Loucy (cell line): ENCODE data around the gene CTNNA2.

Experiments used
- H2AFZ ChIP-seq: fragments of 200-600 bp; sonication (generic); 2 replicates; pipeline ENCODE4 v1.6.0; 2016; ENCODE audit warnings: antibody characterized with exemption, mild to moderate bottlenecking, low read length, moderate library complexity
- H3F3A ChIP-seq: fragments of 200-600 bp; 2 replicates; pipeline ENCODE4 v1.6.0; 2016; ENCODE audit warnings: antibody characterized with exemption, low read depth, mild to moderate bottlenecking
- H3K27me3 ChIP-seq: fragments of 200-600 bp; sonication (generic); 2 replicates; pipeline ENCODE4 v1.6.1; 2014; ENCODE audit warnings: low read length, mild to moderate bottlenecking; ENCODE audit not compliant: insufficient read depth, poor library complexity, severe bottlenecking
- H3K36me3 ChIP-seq: fragments of 200-600 bp; sonication (generic); 2 replicates; pipeline ENCODE4 v1.6.1; 2016; ENCODE audit warnings: low read length; ENCODE audit not compliant: insufficient read depth
- H3K4me1 ChIP-seq: fragments of 200-600 bp; sonication (generic); 2 replicates; pipeline ENCODE4 v1.5.1; 2014; ENCODE audit warnings: low read length, mild to moderate bottlenecking; ENCODE audit not compliant: insufficient read depth, poor library complexity, severe bottlenecking
- H3K4me2 ChIP-seq: fragments of 200-600 bp; sonication (generic); 2 replicates; pipeline ENCODE4 v1.6.0; 2014; ENCODE audit warnings: antibody characterized with exemption, low read length, low read depth, mild to moderate bottlenecking; ENCODE audit not compliant: poor library complexity, severe bottlenecking
- H3K4me3 ChIP-seq: fragments of 200-600 bp; sonication (generic); 2 replicates; pipeline ENCODE4 v1.5.1; 2014; ENCODE audit warnings: low read length, mild to moderate bottlenecking, mixed read lengths; ENCODE audit not compliant: poor library complexity, severe bottlenecking
- H3K79me2 ChIP-seq: fragments of 200-600 bp; sonication (generic); 2 replicates; pipeline ENCODE4 v1.6.1; 2014; ENCODE audit warnings: low read length; ENCODE audit not compliant: insufficient read depth
- H3K9ac ChIP-seq: fragments of 200-600 bp; sonication (generic); 2 replicates; pipeline ENCODE4 v1.6.0; 2014; ENCODE audit warnings: mild to moderate bottlenecking, low read depth, low read length, moderate library complexity; ENCODE audit not compliant: poor library complexity, severe bottlenecking
- H3K9me2 ChIP-seq: fragments of 200-600 bp; sonication (generic); replicated peaks from 2 replicates; pipeline ENCODE4 v1.6.1; 2016; ENCODE audit warnings: low read depth, low read length, mixed read lengths
- H3K9me3 ChIP-seq: fragments of 200-600 bp; sonication (generic); 2 replicates; pipeline ENCODE4 v1.6.1; 2014; ENCODE audit warnings: mild to moderate bottlenecking, antibody characterized with exemption, low read length, low read depth; ENCODE audit not compliant: insufficient read depth
- H4K20me1 ChIP-seq: fragments of 200-600 bp; sonication (generic); 2 replicates; pipeline ENCODE4 v1.6.0; 2014; ENCODE audit warnings: antibody characterized with exemption, low read length, mild to moderate bottlenecking; ENCODE audit not compliant: insufficient read depth, poor library complexity, severe bottlenecking
- EZH2phosphoT487 ChIP-seq: fragments of 200-600 bp; IDR thresholded peaks from 2 replicates; pipeline ENCODE4 v1.6.1; 2018; ENCODE audit warnings: antibody characterized with exemption, mild to moderate bottlenecking, moderate library complexity, borderline replicate concordance
- TF ChIP-seq, protein P1 (sequence below): fragments of 200-600 bp; sonication (generic); conservative IDR thresholded peaks from 2 replicates; pipeline ENCODE4 v1.5.1; 2014; ENCODE audit warnings: mild to moderate bottlenecking, antibody characterized with exemption, low read length

Gene CTNNA2

DNA sequence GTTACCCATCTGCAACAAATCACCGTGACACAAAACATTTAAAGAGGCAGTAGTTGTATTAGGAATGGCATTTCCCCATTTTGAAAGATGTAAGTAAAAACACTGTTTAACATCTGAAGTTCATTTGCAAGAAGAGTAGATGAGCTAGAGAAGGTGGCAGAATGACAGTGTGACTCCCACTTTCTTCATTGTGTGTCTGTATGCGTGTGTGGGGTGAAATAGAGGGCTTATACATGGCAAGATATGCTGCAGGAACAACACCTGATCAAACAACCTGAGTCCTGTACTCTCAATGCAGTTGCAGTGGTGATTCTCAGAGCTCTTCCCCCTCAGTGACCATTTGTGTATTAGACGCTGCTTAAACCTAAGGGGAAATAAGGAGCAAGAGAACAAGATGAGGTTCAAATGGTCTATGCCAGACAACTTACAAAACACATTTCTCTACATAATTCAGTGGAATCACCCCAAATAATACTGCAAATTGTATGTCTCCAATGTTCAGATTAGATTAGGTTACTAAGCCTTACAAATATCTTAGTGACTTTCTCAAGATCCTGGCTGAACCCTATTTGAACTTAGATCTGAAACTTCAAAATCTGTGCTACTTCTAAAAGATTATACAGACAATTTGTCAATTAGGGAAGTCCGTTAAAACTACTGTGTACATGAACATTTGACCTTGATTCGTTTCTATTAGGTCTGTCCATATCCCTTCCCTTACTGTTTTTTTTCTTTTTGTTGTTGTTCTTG is 561.6 kb downstream of the CTNNA2 start:
- Histone ChIP-seq H3K79me2 (no peaks in the 10 kb centered on the region), H3K9ac (no peak overlapping the region), H4K20me1 (no peaks in the 10 kb centered on the region), H3K27me3 (no peaks in the 10 kb centered on the region), H2AFZ (no peak overlapping the region), H3K4me2 (no peak overlapping the region), H3F3A (no peaks in the 10 kb centered on the region), H3K4me3 (no peak overlapping the region), H3K36me3 (no peaks in the 10 kb centered on the region), H3K9me2 (no peaks in the 10 kb centered on the region), H3K4me1 (no peaks in the 10 kb centered on the region), H3K9me3 (no peaks in the 10 kb centered on the region)
- TF ChIP-seq EZH2phosphoT487: no peak
- TF ChIP-seq, protein P1, sequence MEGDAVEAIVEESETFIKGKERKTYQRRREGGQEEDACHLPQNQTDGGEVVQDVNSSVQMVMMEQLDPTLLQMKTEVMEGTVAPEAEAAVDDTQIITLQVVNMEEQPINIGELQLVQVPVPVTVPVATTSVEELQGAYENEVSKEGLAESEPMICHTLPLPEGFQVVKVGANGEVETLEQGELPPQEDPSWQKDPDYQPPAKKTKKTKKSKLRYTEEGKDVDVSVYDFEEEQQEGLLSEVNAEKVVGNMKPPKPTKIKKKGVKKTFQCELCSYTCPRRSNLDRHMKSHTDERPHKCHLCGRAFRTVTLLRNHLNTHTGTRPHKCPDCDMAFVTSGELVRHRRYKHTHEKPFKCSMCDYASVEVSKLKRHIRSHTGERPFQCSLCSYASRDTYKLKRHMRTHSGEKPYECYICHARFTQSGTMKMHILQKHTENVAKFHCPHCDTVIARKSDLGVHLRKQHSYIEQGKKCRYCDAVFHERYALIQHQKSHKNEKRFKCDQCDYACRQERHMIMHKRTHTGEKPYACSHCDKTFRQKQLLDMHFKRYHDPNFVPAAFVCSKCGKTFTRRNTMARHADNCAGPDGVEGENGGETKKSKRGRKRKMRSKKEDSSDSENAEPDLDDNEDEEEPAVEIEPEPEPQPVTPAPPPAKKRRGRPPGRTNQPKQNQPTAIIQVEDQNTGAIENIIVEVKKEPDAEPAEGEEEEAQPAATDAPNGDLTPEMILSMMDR: no peak

DNA sequence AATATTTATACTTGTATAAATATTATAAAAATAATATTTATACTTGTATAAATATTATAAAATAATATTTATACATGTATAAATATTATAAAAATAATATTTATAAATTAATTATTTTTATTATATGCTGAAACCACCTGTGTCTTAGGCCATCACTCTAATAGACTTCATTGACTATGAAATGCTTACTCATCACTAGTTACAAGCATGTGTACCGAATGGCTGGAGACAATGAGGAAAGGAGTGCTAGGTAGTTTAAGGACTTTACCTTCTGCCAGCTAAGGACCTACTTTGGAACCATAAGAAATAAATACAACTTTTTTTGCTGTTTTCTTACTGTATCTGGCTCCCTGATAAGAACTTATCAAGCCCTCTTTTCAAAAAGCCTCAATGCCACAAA is 562.9 kb downstream of the CTNNA2 start:
- Histone ChIP-seq H3K27me3 (no peaks in the 10 kb centered on the region), H3K9me2 (no peaks in the 10 kb centered on the region), H2AFZ (no peak overlapping the region), H3K4me3 (no peak overlapping the region), H3K79me2 (no peaks in the 10 kb centered on the region), H3K9me3 (no peaks in the 10 kb centered on the region), H3F3A (no peaks in the 10 kb centered on the region), H3K9ac (no peak overlapping the region), H4K20me1 (no peaks in the 10 kb centered on the region), H3K36me3 (no peaks in the 10 kb centered on the region), H3K4me2 (no peak overlapping the region), H3K4me1 (no peaks in the 10 kb centered on the region)
- TF ChIP-seq, protein P1: no peak
- TF ChIP-seq EZH2phosphoT487: no peak

DNA sequence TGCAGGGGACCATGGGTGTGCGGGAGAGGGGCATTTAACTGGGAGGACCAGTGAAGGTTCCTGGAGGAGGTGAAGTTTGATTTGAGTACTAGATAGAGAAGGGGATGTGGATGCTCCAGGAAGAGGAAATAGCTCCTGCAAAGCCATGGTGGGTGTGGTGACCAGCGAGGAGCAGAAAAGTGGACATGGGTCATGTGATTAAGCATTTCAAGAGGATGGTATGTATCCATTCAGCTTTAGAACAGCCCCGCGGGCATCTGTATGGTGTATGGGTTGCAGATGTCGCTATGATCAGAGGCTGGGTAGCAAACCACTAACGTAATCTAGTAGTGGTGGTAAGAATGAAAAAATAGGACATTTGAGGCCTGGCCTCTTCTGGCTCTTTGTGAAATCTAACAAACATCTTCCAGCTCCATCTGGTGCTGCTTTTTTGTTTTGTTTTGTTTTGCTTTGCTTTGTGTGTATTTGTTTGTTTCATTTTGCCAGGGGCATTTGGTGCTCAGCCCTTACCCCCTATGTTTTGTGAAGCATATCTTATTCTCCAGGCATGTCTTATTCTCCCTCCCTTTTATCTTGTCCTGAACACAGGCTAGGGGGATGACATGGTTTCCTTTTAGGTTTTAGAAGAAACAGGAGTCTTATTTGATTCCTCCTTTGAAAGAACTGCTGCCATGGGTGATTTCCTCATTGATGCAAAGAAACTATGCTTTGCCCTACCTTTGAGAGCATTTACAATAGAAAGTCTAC is 565.6 kb downstream of the CTNNA2 start:
- Histone ChIP-seq H4K20me1 (no peaks in the 10 kb centered on the region), H3K9me2 (no peaks in the 10 kb centered on the region), H3K4me1 (no peaks in the 10 kb centered on the region), H3K9ac (no peak overlapping the region), H3K36me3 (no peaks in the 10 kb centered on the region), H2AFZ (no peak overlapping the region), H3K4me2 (no peak overlapping the region), H3K4me3 (no peak overlapping the region), H3K27me3 (no peaks in the 10 kb centered on the region), H3K9me3 (no peaks in the 10 kb centered on the region), H3F3A (no peaks in the 10 kb centered on the region), H3K79me2 (no peaks in the 10 kb centered on the region)
- TF ChIP-seq, protein P1: no peak
- TF ChIP-seq EZH2phosphoT487: no peak
